GM12878 (cell line): ENCODE measurements around the gene ZNF581. TPM values are rescaled to one million over a fixed set of nuclear protein-coding genes. Genes with fewer than 3 reads are reported as not detected.
A peak's percentile ranks its signal among the peaks of the same experiment; 100 is the strongest.

Source experiments
- BACH1 ChIP-seq: fragments of 450-650 bp; IDR thresholded peaks from 2 replicates; pipeline ENCODE4 v1.6.1; 2017; ENCODE audit warnings: mild to moderate bottlenecking, borderline replicate concordance
- CHD2 ChIP-seq: IDR thresholded peaks from 2 replicates; pipeline ENCODE4 v1.6.1; 2011; ENCODE audit warnings: low read depth, low read length, improper control_type of control experiment, borderline replicate concordance
- MYB ChIP-seq: fragments of 150-350 bp; IDR thresholded peaks from 2 replicates; pipeline ENCODE4 v1.6.1; 2014; ENCODE audit warnings: mild to moderate bottlenecking, low read depth, low read length, borderline replicate concordance
- PML ChIP-seq: IDR thresholded peaks from 2 replicates; pipeline ENCODE4 v1.6.1; 2012; ENCODE audit warnings: low read length, inconsistent platforms
- POLR2AphosphoS5 ChIP-seq: IDR thresholded peaks from 2 replicates; pipeline ENCODE4 v1.6.1; 2011; ENCODE audit warnings: mild to moderate bottlenecking, low read length, inconsistent platforms
- RAD21 ChIP-seq: IDR thresholded peaks from 2 replicates; pipeline ENCODE4 v1.6.1; 2011; ENCODE audit warnings: mild to moderate bottlenecking, low read depth, low read length, moderate library complexity; ENCODE audit not compliant: insufficient read depth
- RB1 ChIP-seq: fragments of 450-650 bp; formaldehyde crosslinking; IDR thresholded peaks from 2 replicates; pipeline ENCODE4 v1.6.1; 2017; ENCODE audit warnings: mild to moderate bottlenecking, borderline replicate concordance
- SMAD1 ChIP-seq: fragments of 450-650 bp; IDR thresholded peaks from 2 replicates; pipeline ENCODE4 v1.6.1; 2018; ENCODE audit warnings: mild to moderate bottlenecking, low read depth; ENCODE audit not compliant: partially characterized antibody
- SRF ChIP-seq, 2 experiments: IDR thresholded peaks; 2 replicates each; pipeline ENCODE4 v1.6.1; 2011; ENCODE audit warnings: low read depth in 2 of 2, low read length in 2 of 2, mild to moderate bottlenecking in 1 of 2, moderate library complexity in 1 of 2
- TAF1 ChIP-seq: IDR thresholded peaks from 2 replicates; pipeline ENCODE4 v1.6.1; 2011; ENCODE audit warnings: mild to moderate bottlenecking, low read depth, low read length, borderline replicate concordance
- polyA plus RNA-seq, 11 experiments: library from polyadenylated mRNA; depleted of rRNA in 4 of 11; unstranded in 6 of 11; stranded (reverse) in 5 of 11; fragments of >200 nt; fragmentation: Nextera tagmentation in 4 of 11; fragmentation: Illumina TruSeq in 1 of 11; extraction: Ambion mirVana in 4 of 11; extraction: Trizol in 1 of 11; gene quantifications; 1 replicate in 1 of 11; 2 replicates in 10 of 11; pipeline versions ENCODE4 v1.2.1 to v1.2.3, GENCODE V29; 2011 to 2016; ENCODE audit warnings: inconsistent platforms in 2 of 11, missing spikeins in 2 of 11, low read depth in 1 of 11
- total RNA-seq, 4 experiments: library from RNA; depleted of rRNA in 3 of 4; stranded (reverse); fragments of >200 nt in 3 of 4; fragmentation: Illumina TruSeq in 1 of 4; extraction: Trizol in 1 of 4; gene quantifications; 2 replicates each; pipeline versions ENCODE4 v1.2.1 to v1.2.3, GENCODE V29; 2013 to 2021
- TF ChIP-seq, protein P1 (sequence below): fragments of 450-650 bp; IDR thresholded peaks from 2 replicates; pipeline ENCODE4 v1.6.1; 2017; ENCODE audit warnings: mild to moderate bottlenecking, moderate library complexity
- TF ChIP-seq, protein P2 (sequence below): fragments of 450-650 bp; conservative IDR thresholded peaks from 2 replicates; pipeline ENCODE4 v1.6.1; 2017; ENCODE audit warnings: mild to moderate bottlenecking, moderate library complexity
- TF ChIP-seq, protein P3 (sequence below): fragments of 450-650 bp; IDR thresholded peaks from 2 replicates; pipeline ENCODE4 v1.6.1; 2018; ENCODE audit warnings: mild to moderate bottlenecking, low read depth, moderate library complexity; ENCODE audit not compliant: partially characterized antibody
- TF ChIP-seq, protein P4 (sequence below): IDR thresholded peaks from 2 replicates; pipeline ENCODE4 v1.6.1; 2011; ENCODE audit warnings: borderline replicate concordance, low read depth, mild to moderate bottlenecking, moderate library complexity, mixed read lengths, low read length; ENCODE audit not compliant: insufficient read depth; ENCODE audit errors: extremely low read length
- TF ChIP-seq, protein P5 (sequence below): fragments of 450-650 bp; IDR thresholded peaks from 2 replicates; pipeline ENCODE4 v1.6.1; 2017; ENCODE audit warnings: mild to moderate bottlenecking

The ZNF581 gene
- total and polyA plus RNA-seq, 10 of the 15 experiments (the other 5 are each of a cell fraction or from before 2014, with no cell fraction given) = 4.7 to 45.4 (median 22.2) TPM

DNA sequence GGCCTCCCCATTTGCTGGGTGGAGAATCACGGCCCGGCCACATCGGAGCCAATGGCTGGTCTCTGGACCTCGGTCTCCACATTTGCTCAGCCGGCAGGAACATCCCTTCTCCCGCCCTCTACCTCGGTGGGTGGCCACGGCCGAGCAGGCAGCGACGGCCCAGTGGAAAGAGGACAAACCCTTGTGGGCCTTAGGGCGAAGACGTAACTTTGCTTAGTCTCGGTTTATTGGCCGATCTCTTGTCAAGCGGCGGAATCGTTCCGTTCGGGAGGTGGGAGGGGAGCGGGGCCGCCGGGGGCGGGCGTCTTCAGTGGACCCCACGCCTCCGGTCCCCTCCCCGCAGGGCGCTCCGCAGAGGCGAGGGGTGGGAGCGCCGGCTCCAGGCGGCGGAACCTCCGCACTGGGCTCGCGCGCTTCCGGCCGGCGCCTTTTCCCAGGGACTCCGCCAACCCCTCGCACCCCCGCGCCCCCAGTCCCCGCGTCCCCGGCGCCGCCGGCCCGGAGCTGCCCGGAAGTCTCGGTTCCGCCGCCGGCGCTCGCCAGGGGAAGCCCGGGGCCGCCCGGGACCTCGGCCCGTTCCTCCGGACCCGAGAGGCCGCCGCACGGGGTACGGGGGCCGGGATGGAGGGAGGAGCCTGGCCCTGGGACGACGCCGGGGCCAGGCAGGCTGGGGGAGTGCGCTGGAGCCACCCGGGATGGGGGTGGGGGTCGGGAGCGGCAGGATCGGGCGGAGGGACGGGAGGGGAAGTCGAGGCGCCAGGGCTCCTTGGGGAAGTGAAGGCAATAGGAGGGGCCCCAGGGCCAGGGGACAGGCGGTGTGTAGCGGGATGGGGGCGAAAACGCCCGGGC is 2.6 kb upstream of the ZNF581 start, which contains the start of gene ZNF580 (continued):
- TF ChIP-seq, protein P1, sequence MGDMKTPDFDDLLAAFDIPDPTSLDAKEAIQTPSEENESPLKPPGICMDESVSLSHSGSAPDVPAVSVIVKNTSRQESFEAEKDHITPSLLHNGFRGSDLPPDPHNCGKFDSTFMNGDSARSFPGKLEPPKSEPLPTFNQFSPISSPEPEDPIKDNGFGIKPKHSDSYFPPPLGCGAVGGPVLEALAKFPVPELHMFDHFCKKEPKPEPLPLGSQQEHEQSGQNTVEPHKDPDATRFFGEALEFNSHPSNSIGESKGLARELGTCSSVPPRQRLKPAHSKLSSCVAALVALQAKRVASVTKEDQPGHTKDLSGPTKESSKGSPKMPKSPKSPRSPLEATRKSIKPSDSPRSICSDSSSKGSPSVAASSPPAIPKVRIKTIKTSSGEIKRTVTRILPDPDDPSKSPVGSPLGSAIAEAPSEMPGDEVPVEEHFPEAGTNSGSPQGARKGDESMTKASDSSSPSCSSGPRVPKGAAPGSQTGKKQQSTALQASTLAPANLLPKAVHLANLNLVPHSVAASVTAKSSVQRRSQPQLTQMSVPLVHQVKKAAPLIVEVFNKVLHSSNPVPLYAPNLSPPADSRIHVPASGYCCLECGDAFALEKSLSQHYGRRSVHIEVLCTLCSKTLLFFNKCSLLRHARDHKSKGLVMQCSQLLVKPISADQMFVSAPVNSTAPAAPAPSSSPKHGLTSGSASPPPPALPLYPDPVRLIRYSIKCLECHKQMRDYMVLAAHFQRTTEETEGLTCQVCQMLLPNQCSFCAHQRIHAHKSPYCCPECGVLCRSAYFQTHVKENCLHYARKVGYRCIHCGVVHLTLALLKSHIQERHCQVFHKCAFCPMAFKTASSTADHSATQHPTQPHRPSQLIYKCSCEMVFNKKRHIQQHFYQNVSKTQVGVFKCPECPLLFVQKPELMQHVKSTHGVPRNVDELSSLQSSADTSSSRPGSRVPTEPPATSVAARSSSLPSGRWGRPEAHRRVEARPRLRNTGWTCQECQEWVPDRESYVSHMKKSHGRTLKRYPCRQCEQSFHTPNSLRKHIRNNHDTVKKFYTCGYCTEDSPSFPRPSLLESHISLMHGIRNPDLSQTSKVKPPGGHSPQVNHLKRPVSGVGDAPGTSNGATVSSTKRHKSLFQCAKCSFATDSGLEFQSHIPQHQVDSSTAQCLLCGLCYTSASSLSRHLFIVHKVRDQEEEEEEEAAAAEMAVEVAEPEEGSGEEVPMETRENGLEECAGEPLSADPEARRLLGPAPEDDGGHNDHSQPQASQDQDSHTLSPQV = no peak
- TF ChIP-seq RB1 (no peak), RAD21 (no peak), SRF (IDR thresholded peaks at IDR 0.05; ENCODE audit: low read depth in 2 of 2, low read length in 2 of 2) (peak in 1 of 2 experiments; percentile 69; a peak in 1 of 4 replicates), SMAD1 (no peak), MYB (no peak), CHD2 (0 out of 2 replicates have a peak, but pooled peaks have one; percentile 13), BACH1 (0 out of 2 replicates have a peak, but pooled peaks have one; percentile 39), PML (no peak), POLR2AphosphoS5 (no peak), TAF1 (peak; percentile 56; the same call in 1 of the 2 replicates)
- TF ChIP-seq, protein P2, sequence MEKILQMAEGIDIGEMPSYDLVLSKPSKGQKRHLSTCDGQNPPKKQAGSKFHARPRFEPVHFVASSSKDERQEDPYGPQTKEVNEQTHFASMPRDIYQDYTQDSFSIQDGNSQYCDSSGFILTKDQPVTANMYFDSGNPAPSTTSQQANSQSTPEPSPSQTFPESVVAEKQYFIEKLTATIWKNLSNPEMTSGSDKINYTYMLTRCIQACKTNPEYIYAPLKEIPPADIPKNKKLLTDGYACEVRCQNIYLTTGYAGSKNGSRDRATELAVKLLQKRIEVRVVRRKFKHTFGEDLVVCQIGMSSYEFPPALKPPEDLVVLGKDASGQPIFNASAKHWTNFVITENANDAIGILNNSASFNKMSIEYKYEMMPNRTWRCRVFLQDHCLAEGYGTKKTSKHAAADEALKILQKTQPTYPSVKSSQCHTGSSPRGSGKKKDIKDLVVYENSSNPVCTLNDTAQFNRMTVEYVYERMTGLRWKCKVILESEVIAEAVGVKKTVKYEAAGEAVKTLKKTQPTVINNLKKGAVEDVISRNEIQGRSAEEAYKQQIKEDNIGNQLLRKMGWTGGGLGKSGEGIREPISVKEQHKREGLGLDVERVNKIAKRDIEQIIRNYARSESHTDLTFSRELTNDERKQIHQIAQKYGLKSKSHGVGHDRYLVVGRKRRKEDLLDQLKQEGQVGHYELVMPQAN = 0 out of 2 replicates have a peak, but pooled peaks have one; percentile 40
- TF ChIP-seq, protein P3, sequence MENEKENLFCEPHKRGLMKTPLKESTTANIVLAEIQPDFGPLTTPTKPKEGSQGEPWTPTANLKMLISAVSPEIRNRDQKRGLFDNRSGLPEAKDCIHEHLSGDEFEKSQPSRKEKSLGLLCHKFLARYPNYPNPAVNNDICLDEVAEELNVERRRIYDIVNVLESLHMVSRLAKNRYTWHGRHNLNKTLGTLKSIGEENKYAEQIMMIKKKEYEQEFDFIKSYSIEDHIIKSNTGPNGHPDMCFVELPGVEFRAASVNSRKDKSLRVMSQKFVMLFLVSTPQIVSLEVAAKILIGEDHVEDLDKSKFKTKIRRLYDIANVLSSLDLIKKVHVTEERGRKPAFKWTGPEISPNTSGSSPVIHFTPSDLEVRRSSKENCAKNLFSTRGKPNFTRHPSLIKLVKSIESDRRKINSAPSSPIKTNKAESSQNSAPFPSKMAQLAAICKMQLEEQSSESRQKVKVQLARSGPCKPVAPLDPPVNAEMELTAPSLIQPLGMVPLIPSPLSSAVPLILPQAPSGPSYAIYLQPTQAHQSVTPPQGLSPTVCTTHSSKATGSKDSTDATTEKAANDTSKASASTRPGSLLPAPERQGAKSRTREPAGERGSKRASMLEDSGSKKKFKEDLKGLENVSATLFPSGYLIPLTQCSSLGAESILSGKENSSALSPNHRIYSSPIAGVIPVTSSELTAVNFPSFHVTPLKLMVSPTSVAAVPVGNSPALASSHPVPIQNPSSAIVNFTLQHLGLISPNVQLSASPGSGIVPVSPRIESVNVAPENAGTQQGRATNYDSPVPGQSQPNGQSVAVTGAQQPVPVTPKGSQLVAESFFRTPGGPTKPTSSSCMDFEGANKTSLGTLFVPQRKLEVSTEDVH = no peak
- TF ChIP-seq, protein P4, sequence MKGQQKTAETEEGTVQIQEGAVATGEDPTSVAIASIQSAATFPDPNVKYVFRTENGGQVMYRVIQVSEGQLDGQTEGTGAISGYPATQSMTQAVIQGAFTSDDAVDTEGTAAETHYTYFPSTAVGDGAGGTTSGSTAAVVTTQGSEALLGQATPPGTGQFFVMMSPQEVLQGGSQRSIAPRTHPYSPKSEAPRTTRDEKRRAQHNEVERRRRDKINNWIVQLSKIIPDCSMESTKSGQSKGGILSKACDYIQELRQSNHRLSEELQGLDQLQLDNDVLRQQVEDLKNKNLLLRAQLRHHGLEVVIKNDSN = no peak
- TF ChIP-seq, protein P5, sequence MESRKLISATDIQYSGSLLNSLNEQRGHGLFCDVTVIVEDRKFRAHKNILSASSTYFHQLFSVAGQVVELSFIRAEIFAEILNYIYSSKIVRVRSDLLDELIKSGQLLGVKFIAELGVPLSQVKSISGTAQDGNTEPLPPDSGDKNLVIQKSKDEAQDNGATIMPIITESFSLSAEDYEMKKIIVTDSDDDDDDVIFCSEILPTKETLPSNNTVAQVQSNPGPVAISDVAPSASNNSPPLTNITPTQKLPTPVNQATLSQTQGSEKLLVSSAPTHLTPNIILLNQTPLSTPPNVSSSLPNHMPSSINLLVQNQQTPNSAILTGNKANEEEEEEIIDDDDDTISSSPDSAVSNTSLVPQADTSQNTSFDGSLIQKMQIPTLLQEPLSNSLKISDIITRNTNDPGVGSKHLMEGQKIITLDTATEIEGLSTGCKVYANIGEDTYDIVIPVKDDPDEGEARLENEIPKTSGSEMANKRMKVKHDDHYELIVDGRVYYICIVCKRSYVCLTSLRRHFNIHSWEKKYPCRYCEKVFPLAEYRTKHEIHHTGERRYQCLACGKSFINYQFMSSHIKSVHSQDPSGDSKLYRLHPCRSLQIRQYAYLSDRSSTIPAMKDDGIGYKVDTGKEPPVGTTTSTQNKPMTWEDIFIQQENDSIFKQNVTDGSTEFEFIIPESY = no peak
